GM23338 (cell line): ENCODE data around the gene TMEM208. TPM values are rescaled to one million over a fixed set of nuclear protein-coding genes. Genes with fewer than 3 reads are reported as not detected.
A peak's percentile ranks its signal among the peaks of the same experiment; 100 is the strongest.

ENCODE experiments used
- ATAC-seq: fragments of 200-7000 bp; cut with Tn5 transposase; 3 replicates; pipeline ENCODE4 v1.9.1; 2020
- DNase-seq: peaks from one replicate; pipeline ENCODE4 v3.0.0-alpha.2; 2015; ENCODE audit warnings: low spot score
- H2AFZ ChIP-seq: fragments of 200-600 bp; sonication (generic); 2 replicates; pipeline ENCODE4 v1.8.0; 2016; ENCODE audit warnings: antibody characterized with exemption, mild to moderate bottlenecking, moderate library complexity
- H3F3A ChIP-seq: fragments of 200-600 bp; sonication (generic); replicated peaks from 2 replicates; pipeline ENCODE4 v1.8.0; 2017; ENCODE audit warnings: antibody characterized with exemption, mixed run types, low read depth
- H3K27ac ChIP-seq: fragments of 200-600 bp; sonication (generic); 2 replicates; pipeline ENCODE4 v1.6.1; 2016; ENCODE audit warnings: low read depth
- H3K27me3 ChIP-seq: fragments of 200-600 bp; sonication (generic); 2 replicates; pipeline ENCODE4 v1.8.0; 2016; ENCODE audit warnings: mild to moderate bottlenecking, mixed run types, moderate library complexity; ENCODE audit not compliant: insufficient read depth
- H3K36me3 ChIP-seq: fragments of 200-600 bp; sonication (generic); 2 replicates; pipeline ENCODE4 v1.8.0; 2016; ENCODE audit warnings: mild to moderate bottlenecking; ENCODE audit not compliant: insufficient read depth
- H3K4me1 ChIP-seq: fragments of 200-600 bp; sonication (generic); 2 replicates; pipeline ENCODE4 v1.8.0; 2016; ENCODE audit warnings: mild to moderate bottlenecking, moderate library complexity; ENCODE audit not compliant: insufficient read depth
- H3K4me2 ChIP-seq: fragments of 200-600 bp; sonication (generic); 2 replicates; pipeline ENCODE4 v1.7.1; 2017; ENCODE audit warnings: mixed run types
- H3K4me3 ChIP-seq: fragments of 200-600 bp; sonication (generic); 2 replicates; pipeline ENCODE4 v1.6.1; 2016; ENCODE audit warnings: mixed run types
- H3K79me2 ChIP-seq: fragments of 200-600 bp; sonication (generic); replicated peaks from 2 replicates; pipeline ENCODE4 v1.8.0; 2017; ENCODE audit warnings: mild to moderate bottlenecking; ENCODE audit not compliant: insufficient read depth
- H3K9me2 ChIP-seq: fragments of 200-600 bp; sonication (generic); 2 replicates; pipeline ENCODE4 v1.8.0; 2017; ENCODE audit not compliant: insufficient read depth
- H4K20me1 ChIP-seq: fragments of 200-600 bp; sonication (generic); replicated peaks from 2 replicates; pipeline ENCODE4 v1.8.0; 2017; ENCODE audit warnings: mild to moderate bottlenecking; ENCODE audit not compliant: insufficient read depth
- H3K27ac Mint-ChIP-seq: 2 replicates; pipeline ENCODE4 v1.8.0; 2020; ENCODE audit warnings: inconsistent platforms, mild to moderate bottlenecking, moderate library complexity, mixed read lengths
- H3K27me3 Mint-ChIP-seq: 3 replicates; pipeline ENCODE4 v1.8.0; 2022; ENCODE audit warnings: low read depth, mild to moderate bottlenecking, moderate library complexity, mixed read lengths, inconsistent platforms; ENCODE audit not compliant: insufficient read depth, poor library complexity
- H3K36me3 Mint-ChIP-seq: 3 replicates; pipeline ENCODE4 v1.8.0; 2021; ENCODE audit warnings: low read depth, mild to moderate bottlenecking, inconsistent platforms, moderate library complexity, mixed read lengths
- H3K4me1 Mint-ChIP-seq: 3 replicates; pipeline ENCODE4 v1.8.0; 2020; ENCODE audit warnings: mild to moderate bottlenecking, inconsistent platforms, mixed read lengths
- H3K4me3 Mint-ChIP-seq: 3 replicates; pipeline ENCODE4 v1.8.0; 2021; ENCODE audit warnings: moderate library complexity, mild to moderate bottlenecking, inconsistent platforms, mixed read lengths
- H3K9me3 Mint-ChIP-seq: 3 replicates; pipeline ENCODE4 v1.8.0; 2020; ENCODE audit warnings: moderate library complexity, mild to moderate bottlenecking, inconsistent platforms, mixed read lengths
- CREB1 ChIP-seq: fragments of 250-450 bp; sonication (Bioruptor Pico); IDR thresholded peaks from 2 replicates; pipeline ENCODE4 v1.5.0; 2020; ENCODE audit warnings: low read depth, mild to moderate bottlenecking, moderate library complexity
- EZH2phosphoT487 ChIP-seq: fragments of 200-600 bp; sonication (generic); IDR thresholded peaks from one replicate; pipeline ENCODE4 v1.8.1; 2018; ENCODE audit warnings: antibody characterized with exemption; ENCODE audit not compliant: unreplicated experiment
- NANOG ChIP-seq: IDR thresholded peaks from 2 replicates; pipeline ENCODE4 v1.6.1; 2016; ENCODE audit warnings: antibody characterized with exemption, borderline replicate concordance
- POLR2AphosphoS5 ChIP-seq: IDR thresholded peaks from 2 replicates; pipeline ENCODE4 v1.6.1; 2016; ENCODE audit warnings: antibody characterized with exemption, low read depth
- polyA plus RNA-seq: library from polyadenylated mRNA; unstranded; fragments of >200 nt; fragmentation: Nextera tagmentation; extraction: Ambion mirVana; gene quantifications from 2 replicates; pipeline ENCODE4 v1.2.1, GENCODE V29; 2016
- total RNA-seq: library from RNA; depleted of rRNA; stranded (reverse); fragments of >200 nt; shearing (Covaris generic); gene quantifications from 2 replicates; pipeline ENCODE4 v1.2.3, GENCODE V29; 2014
- TF ChIP-seq, protein P1 (sequence below): fragments of 250-450 bp; sonication (Bioruptor Pico); IDR thresholded peaks from 2 replicates; pipeline ENCODE4 v1.5.0; 2020; ENCODE audit warnings: mild to moderate bottlenecking, moderate library complexity
- TF ChIP-seq, protein P2 (sequence below), 2 experiments: fragments of 200-600 bp in 1 of 2; sonication (generic) in 1 of 2; conservative IDR thresholded peaks; 2 replicates each; pipeline versions ENCODE4 v1.5.1 to v1.6.1; 2016 to 2017; ENCODE audit warnings: antibody characterized with exemption in 2 of 2, low read depth in 2 of 2, mild to moderate bottlenecking in 2 of 2, moderate library complexity in 1 of 2

Gene TMEM208
- total and polyA plus RNA-seq, 2 experiments from 2014 or later, result 23.2 to 82.3 TPM

DNA sequence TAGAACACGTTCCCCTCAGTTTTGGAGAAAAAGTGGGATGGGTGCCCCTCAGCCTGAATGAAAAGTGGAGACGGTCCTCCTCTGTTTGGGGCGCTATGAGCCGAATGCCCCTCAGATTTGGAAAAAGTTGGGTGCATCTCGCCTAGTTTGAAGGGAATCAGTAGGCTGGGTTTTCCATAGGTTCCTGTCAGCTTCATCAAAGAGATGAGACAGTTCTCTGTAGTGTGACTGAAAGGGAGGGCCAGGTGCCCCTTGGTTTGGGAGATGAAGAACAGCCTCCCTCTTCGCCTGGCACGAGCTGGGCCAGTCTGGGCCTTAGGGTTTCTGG, 21.1 kb downstream of the TMEM208 start (continued):
- TF ChIP-seq, protein P1, sequence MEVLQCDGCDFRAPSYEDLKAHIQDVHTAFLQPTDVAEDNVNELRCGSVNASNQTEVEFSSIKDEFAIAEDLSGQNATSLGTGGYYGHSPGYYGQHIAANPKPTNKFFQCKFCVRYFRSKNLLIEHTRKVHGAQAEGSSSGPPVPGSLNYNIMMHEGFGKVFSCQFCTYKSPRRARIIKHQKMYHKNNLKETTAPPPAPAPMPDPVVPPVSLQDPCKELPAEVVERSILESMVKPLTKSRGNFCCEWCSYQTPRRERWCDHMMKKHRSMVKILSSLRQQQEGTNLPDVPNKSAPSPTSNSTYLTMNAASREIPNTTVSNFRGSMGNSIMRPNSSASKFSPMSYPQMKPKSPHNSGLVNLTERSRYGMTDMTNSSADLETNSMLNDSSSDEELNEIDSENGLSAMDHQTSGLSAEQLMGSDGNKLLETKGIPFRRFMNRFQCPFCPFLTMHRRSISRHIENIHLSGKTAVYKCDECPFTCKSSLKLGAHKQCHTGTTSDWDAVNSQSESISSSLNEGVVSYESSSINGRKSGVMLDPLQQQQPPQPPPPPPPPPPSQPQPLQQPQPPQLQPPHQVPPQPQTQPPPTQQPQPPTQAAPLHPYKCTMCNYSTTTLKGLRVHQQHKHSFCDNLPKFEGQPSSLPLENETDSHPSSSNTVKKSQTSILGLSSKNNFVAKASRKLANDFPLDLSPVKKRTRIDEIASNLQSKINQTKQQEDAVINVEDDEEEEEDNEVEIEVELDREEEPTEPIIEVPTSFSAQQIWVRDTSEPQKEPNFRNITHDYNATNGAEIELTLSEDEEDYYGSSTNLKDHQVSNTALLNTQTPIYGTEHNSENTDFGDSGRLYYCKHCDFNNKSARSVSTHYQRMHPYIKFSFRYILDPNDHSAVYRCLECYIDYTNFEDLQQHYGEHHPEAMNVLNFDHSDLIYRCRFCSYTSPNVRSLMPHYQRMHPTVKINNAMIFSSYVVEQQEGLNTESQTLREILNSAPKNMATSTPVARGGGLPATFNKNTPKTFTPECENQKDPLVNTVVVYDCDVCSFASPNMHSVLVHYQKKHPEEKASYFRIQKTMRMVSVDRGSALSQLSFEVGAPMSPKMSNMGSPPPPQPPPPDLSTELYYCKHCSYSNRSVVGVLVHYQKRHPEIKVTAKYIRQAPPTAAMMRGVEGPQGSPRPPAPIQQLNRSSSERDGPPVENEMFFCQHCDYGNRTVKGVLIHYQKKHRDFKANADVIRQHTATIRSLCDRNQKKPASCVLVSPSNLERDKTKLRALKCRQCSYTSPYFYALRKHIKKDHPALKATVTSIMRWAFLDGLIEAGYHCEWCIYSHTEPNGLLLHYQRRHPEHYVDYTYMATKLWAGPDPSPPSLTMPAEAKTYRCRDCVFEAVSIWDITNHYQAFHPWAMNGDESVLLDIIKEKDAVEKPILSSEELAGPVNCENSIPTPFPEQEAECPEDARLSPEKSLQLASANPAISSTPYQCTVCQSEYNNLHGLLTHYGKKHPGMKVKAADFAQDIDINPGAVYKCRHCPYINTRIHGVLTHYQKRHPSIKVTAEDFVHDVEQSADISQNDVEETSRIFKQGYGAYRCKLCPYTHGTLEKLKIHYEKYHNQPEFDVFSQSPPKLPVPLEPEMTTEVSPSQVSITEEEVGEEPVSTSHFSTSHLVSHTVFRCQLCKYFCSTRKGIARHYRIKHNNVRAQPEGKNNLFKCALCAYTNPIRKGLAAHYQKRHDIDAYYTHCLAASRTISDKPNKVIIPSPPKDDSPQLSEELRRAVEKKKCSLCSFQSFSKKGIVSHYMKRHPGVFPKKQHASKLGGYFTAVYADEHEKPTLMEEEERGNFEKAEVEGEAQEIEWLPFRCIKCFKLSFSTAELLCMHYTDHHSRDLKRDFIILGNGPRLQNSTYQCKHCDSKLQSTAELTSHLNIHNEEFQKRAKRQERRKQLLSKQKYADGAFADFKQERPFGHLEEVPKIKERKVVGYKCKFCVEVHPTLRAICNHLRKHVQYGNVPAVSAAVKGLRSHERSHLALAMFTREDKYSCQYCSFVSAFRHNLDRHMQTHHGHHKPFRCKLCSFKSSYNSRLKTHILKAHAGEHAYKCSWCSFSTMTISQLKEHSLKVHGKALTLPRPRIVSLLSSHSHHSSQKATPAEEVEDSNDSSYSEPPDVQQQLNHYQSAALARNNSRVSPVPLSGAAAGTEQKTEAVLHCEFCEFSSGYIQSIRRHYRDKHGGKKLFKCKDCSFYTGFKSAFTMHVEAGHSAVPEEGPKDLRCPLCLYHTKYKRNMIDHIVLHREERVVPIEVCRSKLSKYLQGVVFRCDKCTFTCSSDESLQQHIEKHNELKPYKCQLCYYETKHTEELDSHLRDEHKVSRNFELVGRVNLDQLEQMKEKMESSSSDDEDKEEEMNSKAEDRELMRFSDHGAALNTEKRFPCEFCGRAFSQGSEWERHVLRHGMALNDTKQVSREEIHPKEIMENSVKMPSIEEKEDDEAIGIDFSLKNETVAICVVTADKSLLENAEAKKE (CRISPR knock-in tag), result no peak
- TF ChIP-seq EZH2phosphoT487, result no peak

DNA sequence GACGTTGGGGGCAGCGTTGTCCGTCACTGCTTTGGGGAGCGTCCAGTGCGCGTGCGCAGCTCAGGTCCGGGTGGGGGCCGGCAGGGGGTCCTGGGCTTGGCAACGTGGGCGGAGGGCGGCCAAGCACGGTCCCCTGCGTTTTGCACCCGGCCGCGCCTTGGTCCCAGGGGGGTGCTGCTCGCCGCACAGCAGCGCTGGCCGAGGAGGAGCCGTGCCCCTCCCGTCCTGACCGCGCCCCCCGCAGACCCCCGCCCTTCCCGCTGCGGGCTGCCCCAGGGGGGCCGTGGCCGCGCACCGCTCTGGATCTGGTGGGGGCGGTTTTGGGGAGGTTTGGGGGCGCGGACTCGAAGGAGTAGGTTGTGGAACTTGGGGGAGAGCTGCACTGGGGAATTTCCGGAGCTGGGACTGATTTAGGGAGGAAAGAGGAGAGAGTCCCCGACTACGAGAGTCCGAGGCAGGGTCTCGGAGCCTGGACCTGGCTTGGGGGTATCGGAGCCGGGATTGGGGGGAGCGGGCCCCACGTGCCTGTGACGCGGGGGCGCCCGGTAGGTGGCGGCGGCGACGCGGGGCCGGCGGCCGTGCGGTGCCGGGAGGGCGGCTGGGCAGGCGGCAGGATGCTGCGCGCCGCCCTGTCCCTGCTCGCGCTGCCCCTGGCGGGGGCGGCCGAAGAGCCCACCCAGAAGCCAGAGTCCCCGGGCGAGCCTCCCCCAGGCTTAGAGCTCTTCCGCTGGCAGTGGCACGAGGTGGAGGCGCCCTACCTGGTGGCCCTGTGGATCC, 21.7 kb downstream of the TMEM208 start, which contains the start of gene SLC9A5:
TSS of gene SLC9A5 (plus strand) at position 579 of the 777 bp plus-strand sequence. CDS start at position 615, 36 bp downstream.
- Histone ChIP-seq H4K20me1 (no peaks in the 10 kb centered on the region; the same call in none of the 2 replicates), H3K36me3 (no peaks in the 10 kb centered on the region; the same call in 1 of the 2 replicates), H3K27me3 (peaks cover 34% of the 10 kb centered on the region), H3K4me3 (peak within 1 kb of the TSS; percentile 89), H3K4me1 (peaks cover 23% of the 10 kb centered on the region), H3K4me2 (peak within 1 kb of the TSS; percentile 94), H3F3A (peaks cover 18% of the 10 kb centered on the region), H3K27ac (no peak within 1 kb of the TSS), H3K9me2 (no peaks in the 10 kb centered on the region), H2AFZ (peak within 1 kb of the TSS; percentile 97; the same call in 1 of the 2 replicates), H3K79me2 (peaks cover 21% of the 10 kb centered on the region)
- Mint-ChIP-seq H3K4me1 (peaks cover 39% of the 10 kb centered on the region), H3K27ac (peak within 1 kb of the TSS; percentile 97; the same call in 1 of the 2 replicates), H3K9me3 (no peaks in the 10 kb centered on the region), H3K27me3 (peaks cover 28% of the 10 kb centered on the region), H3K4me3 (peak within 1 kb of the TSS; percentile 90), H3K36me3 (peaks cover 5% of the 10 kb centered on the region; the same call in 2 of the 3 replicates)
- peak; percentile 65 for DNase-seq
- peak; percentile 1 for ATAC-seq
- TF ChIP-seq EZH2phosphoT487, result no peak
- peak; percentile 74 for TF ChIP-seq CREB1
- TF ChIP-seq, protein P1 (CRISPR knock-in tag), result no peak
- TF ChIP-seq NANOG, result no peak
- TF ChIP-seq, protein P2, sequence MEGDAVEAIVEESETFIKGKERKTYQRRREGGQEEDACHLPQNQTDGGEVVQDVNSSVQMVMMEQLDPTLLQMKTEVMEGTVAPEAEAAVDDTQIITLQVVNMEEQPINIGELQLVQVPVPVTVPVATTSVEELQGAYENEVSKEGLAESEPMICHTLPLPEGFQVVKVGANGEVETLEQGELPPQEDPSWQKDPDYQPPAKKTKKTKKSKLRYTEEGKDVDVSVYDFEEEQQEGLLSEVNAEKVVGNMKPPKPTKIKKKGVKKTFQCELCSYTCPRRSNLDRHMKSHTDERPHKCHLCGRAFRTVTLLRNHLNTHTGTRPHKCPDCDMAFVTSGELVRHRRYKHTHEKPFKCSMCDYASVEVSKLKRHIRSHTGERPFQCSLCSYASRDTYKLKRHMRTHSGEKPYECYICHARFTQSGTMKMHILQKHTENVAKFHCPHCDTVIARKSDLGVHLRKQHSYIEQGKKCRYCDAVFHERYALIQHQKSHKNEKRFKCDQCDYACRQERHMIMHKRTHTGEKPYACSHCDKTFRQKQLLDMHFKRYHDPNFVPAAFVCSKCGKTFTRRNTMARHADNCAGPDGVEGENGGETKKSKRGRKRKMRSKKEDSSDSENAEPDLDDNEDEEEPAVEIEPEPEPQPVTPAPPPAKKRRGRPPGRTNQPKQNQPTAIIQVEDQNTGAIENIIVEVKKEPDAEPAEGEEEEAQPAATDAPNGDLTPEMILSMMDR (conservative IDR thresholded peaks at IDR 0.05; ENCODE audit: low read depth in 2 of 2), result no peak
- TF ChIP-seq POLR2AphosphoS5, result peak; percentile 31; the same call in 1 of the 2 replicates
